Measurements from ENCODE around the gene NSD2.

DNA sequence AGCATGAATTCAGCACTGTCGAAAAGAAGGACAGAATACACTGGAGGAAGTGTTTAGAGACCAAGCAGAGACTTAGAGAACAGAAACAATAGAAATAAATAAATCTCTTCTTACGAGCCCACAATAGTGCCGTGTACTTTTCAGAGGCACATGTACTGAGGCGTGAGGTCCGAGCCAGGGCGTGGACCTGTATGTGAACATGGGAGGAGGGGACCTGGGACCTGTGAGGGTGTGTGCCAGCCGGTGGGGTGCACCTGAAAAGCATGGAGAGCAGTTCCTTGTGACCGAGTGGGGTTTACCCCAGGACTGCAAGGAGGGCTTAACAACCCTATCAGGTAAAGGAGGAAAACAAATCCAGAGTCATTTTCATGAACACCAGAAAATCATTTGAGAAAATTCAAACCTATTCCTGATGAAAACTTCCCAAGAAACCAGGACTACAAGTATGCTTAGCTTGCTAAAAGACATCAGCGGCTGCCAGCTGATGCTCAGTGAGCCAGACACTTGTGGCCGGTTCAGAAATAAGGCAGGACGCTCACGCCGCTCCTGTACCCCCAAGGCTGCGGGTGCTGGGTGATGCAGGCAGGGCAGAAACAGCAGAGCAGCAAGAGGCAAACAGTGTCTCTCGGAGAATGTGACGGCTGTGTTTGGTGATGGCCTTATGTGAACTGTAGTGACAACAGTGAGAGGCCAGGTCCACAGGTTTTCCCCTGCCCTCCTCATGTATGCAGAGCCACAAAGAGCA, 100.4 kb downstream of the NSD2 start:
- TF ChIP-seq BHLHE40 (IDR thresholded peaks at IDR 0.05; ENCODE audit: borderline replicate concordance) (no peak), FOXM1 (IDR thresholded peaks at IDR 0.05; ENCODE audit: borderline replicate concordance) (no peak), ELF4 (IDR thresholded peaks at IDR 0.05) (no peak), FOXA1 (IDR thresholded peaks at IDR 0.05) (no peak), SUZ12 (IDR thresholded peaks at IDR 0.05) (no peak), NFRKB (IDR thresholded peaks at IDR 0.05) (no peak), SP1 (IDR thresholded peaks at IDR 0.05) (no peak)
- TF ChIP-seq, protein P1, sequence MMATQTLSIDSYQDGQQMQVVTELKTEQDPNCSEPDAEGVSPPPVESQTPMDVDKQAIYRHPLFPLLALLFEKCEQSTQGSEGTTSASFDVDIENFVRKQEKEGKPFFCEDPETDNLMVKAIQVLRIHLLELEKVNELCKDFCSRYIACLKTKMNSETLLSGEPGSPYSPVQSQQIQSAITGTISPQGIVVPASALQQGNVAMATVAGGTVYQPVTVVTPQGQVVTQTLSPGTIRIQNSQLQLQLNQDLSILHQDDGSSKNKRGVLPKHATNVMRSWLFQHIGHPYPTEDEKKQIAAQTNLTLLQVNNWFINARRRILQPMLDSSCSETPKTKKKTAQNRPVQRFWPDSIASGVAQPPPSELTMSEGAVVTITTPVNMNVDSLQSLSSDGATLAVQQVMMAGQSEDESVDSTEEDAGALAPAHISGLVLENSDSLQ (IDR thresholded peaks at IDR 0.05) = no peak
